Measurements from ENCODE around the gene ANKK1. TPM values are rescaled to one million over a fixed set of nuclear protein-coding genes. Genes with fewer than 3 reads are reported as not detected.

The ANKK1 gene
- total and polyA plus RNA-seq, 9 of the 15 experiments (the other 6 are each of a cell fraction or from before 2014, with no cell fraction given), result not detected

DNA sequence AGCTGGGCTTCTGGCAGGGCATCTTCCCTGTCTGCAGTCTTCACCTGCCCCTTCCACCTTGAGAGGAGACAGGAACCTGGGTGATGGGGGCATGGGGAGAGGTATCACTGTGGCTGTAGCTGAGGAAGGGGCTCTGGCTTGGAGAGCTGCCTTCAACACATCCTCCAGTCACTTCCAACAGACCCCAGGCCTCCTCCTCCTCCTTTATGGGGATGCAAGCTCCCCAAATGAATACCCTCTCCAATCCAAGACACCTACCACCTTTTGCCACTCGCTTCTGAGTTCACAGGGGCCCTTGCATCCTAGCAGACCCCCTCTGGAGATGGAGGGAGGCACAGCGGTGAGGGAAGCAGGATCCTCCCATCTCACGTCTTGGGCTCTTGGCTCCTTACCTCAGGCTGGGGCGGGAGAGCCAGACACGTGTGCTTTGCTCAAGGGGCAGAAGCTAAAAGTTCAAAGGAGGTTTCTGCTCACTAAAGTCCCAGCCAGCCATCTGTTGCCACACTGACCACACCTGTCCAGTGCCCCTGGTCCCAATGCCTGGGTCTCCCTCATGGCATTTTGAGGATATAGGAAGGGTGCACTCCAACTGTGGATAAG lies 13.2 kb downstream of the ANKK1 start:
- no peak for FAIRE-seq

More for the DNA sequence above, 13.2 kb downstream of the ANKK1 start:
- intact Hi-C loops (cut with micrococcal nuclease), result no loop called here
- ATAC-seq (no peak), DNase-seq (ENCODE audit: extremely low read depth in 1 of 4, low spot score in 3 of 4) (no peak)
- H3K4me1 ChIP-seq (replicated peaks in 1 of 2; ENCODE audit: control insufficient read depth in 2 of 2, insufficient read depth in 2 of 2, low read length in 2 of 2), result 0 out of 5 replicates have a peak, but pooled peaks cover 0 to 5% of the 10 kb centered on the region in 2 experiments
- H3K79me2 ChIP-seq (ENCODE audit: control insufficient read depth, insufficient read depth, low read length), result no peaks in the 10 kb centered on the region
- ChIA-PET POLR2A (interaction anchor here (0.5 kb wide), 1 partner anchor 25 kb away, joined by 3 read pairs; no protein-coding TSS in a partner anchor), CTCF (ENCODE audit: low intra/inter-chr PET ratio) (no interaction called here)
- BruUV-seq (replicated peaks), result no TSS peak
- TF ChIP-seq ILK (tag; IDR thresholded peaks at IDR 0.05; ENCODE audit: borderline replicate concordance, low read depth) (no peak), KAT7 (CRISPR knock-in tag; IDR thresholded peaks at IDR 0.05; ENCODE audit: borderline replicate concordance) (no peak), ZNF282 (CRISPR knock-in tag; IDR thresholded peaks at IDR 0.05) (no peak), CTBP1 (IDR thresholded peaks at IDR 0.05; ENCODE audit: borderline replicate concordance) (no peak)
- TF ChIP-seq, protein P1, sequence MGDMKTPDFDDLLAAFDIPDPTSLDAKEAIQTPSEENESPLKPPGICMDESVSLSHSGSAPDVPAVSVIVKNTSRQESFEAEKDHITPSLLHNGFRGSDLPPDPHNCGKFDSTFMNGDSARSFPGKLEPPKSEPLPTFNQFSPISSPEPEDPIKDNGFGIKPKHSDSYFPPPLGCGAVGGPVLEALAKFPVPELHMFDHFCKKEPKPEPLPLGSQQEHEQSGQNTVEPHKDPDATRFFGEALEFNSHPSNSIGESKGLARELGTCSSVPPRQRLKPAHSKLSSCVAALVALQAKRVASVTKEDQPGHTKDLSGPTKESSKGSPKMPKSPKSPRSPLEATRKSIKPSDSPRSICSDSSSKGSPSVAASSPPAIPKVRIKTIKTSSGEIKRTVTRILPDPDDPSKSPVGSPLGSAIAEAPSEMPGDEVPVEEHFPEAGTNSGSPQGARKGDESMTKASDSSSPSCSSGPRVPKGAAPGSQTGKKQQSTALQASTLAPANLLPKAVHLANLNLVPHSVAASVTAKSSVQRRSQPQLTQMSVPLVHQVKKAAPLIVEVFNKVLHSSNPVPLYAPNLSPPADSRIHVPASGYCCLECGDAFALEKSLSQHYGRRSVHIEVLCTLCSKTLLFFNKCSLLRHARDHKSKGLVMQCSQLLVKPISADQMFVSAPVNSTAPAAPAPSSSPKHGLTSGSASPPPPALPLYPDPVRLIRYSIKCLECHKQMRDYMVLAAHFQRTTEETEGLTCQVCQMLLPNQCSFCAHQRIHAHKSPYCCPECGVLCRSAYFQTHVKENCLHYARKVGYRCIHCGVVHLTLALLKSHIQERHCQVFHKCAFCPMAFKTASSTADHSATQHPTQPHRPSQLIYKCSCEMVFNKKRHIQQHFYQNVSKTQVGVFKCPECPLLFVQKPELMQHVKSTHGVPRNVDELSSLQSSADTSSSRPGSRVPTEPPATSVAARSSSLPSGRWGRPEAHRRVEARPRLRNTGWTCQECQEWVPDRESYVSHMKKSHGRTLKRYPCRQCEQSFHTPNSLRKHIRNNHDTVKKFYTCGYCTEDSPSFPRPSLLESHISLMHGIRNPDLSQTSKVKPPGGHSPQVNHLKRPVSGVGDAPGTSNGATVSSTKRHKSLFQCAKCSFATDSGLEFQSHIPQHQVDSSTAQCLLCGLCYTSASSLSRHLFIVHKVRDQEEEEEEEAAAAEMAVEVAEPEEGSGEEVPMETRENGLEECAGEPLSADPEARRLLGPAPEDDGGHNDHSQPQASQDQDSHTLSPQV (IDR thresholded peaks at IDR 0.05), result no peak
- TF ChIP-seq, protein P2, sequence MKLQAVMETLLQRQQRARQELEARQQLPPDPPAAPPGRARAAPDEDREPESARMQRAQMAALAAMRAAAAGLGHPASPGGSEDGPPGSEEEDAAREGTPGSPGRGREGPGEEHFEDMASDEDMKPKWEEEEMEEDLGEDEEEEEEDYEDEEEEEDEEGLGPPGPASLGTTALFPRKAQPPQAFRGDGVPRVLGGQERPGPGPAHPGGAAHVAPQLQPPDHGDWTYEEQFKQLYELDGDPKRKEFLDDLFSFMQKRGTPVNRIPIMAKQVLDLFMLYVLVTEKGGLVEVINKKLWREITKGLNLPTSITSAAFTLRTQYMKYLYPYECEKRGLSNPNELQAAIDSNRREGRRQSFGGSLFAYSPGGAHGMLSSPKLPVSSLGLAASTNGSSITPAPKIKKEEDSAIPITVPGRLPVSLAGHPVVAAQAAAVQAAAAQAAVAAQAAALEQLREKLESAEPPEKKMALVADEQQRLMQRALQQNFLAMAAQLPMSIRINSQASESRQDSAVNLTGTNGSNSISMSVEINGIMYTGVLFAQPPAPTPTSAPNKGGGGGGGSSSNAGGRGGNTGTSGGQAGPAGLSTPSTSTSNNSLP (IDR thresholded peaks at IDR 0.05; ENCODE audit: borderline replicate concordance, low read depth, low read length), result no peak
- TF ChIP-seq, protein P3, sequence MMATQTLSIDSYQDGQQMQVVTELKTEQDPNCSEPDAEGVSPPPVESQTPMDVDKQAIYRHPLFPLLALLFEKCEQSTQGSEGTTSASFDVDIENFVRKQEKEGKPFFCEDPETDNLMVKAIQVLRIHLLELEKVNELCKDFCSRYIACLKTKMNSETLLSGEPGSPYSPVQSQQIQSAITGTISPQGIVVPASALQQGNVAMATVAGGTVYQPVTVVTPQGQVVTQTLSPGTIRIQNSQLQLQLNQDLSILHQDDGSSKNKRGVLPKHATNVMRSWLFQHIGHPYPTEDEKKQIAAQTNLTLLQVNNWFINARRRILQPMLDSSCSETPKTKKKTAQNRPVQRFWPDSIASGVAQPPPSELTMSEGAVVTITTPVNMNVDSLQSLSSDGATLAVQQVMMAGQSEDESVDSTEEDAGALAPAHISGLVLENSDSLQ (IDR thresholded peaks at IDR 0.05), result no peak
- TF ChIP-seq, protein P4, sequence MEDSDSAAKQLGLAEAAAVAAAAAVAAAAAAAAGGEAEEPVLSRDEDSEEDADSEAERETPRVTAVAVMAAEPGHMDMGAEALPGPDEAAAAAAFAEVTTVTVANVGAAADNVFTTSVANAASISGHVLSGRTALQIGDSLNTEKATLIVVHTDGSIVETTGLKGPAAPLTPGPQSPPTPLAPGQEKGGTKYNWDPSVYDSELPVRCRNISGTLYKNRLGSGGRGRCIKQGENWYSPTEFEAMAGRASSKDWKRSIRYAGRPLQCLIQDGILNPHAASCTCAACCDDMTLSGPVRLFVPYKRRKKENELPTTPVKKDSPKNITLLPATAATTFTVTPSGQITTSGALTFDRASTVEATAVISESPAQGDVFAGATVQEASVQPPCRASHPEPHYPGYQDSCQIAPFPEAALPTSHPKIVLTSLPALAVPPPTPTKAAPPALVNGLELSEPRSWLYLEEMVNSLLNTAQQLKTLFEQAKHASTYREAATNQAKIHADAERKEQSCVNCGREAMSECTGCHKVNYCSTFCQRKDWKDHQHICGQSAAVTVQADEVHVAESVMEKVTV (CRISPR knock-in tag; IDR thresholded peaks at IDR 0.05), result no peak
- WGBS (ENCODE audit: insufficient coverage, low coverage, missing lambda C conversion rate), result 0% methylated on average over 5 of the region's 5 CpGs
- peaks cover 7% of the 10 kb centered on the region; the same call in 1 of the 2 replicates for H4K20me1 ChIP-seq (replicated peaks; ENCODE audit: control insufficient read depth, insufficient read depth, low read length)
- H3K27me3 ChIP-seq (ENCODE audit: control insufficient read depth in 2 of 2, insufficient read depth in 2 of 2, low read length in 2 of 2), result peaks cover 3 to 60% of the 10 kb centered on the region in 2 experiments; a peak in 4 of 5 replicates
- H3K9me1 ChIP-seq (ENCODE audit: control insufficient read depth, insufficient read depth, low read length), result no peaks in the 10 kb centered on the region
- no peak overlapping the region for H3K4me2 ChIP-seq (ENCODE audit: insufficient read depth, low read length)
- no peak overlapping the region for H2AFZ ChIP-seq (ENCODE audit: low read depth, low read length)
- in situ Hi-C loops (cut with MboI), result no loop called here
- no peaks in the 10 kb centered on the region for H3K9me3 ChIP-seq (replicated peaks; ENCODE audit: control insufficient read depth, insufficient read depth, low read depth, low read length)
- no peak overlapping the region for H3K27ac ChIP-seq (ENCODE audit: extremely low read depth, low read depth, low read length)
- no peak overlapping the region for H3K4me3 ChIP-seq
- no peaks in the 10 kb centered on the region for H3K36me3 ChIP-seq (ENCODE audit: control insufficient read depth, insufficient read depth, low read length)
- H3K9ac ChIP-seq (ENCODE audit: insufficient read depth in 1 of 2, low read depth in 2 of 2, low read length in 2 of 2), result no peak overlapping the region
